ENCODE measurements around the gene CNTNAP2.

GRCh38 chr7:147279514-147279913 lies 1162.9 kb downstream of the CNTNAP2 start:
- TF ChIP-seq, protein P1, sequence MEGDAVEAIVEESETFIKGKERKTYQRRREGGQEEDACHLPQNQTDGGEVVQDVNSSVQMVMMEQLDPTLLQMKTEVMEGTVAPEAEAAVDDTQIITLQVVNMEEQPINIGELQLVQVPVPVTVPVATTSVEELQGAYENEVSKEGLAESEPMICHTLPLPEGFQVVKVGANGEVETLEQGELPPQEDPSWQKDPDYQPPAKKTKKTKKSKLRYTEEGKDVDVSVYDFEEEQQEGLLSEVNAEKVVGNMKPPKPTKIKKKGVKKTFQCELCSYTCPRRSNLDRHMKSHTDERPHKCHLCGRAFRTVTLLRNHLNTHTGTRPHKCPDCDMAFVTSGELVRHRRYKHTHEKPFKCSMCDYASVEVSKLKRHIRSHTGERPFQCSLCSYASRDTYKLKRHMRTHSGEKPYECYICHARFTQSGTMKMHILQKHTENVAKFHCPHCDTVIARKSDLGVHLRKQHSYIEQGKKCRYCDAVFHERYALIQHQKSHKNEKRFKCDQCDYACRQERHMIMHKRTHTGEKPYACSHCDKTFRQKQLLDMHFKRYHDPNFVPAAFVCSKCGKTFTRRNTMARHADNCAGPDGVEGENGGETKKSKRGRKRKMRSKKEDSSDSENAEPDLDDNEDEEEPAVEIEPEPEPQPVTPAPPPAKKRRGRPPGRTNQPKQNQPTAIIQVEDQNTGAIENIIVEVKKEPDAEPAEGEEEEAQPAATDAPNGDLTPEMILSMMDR (IDR thresholded peaks at IDR 0.05; ENCODE audit: insufficient read depth, low read length, poor library complexity, severe bottlenecking): no peak
- TF ChIP-seq EZH2phosphoT487 (conservative IDR thresholded peaks at IDR 0.05; ENCODE audit: low read length): no peak
